Thyroid gland (tissue), 4 donors: Measurements from ENCODE around the gene CA10.

Experiments
- POLR2A ChIP-seq, 2 donors: fragments of 450-650 bp; IDR thresholded peaks; one replicate each; pipeline ENCODE4 v1.6.1; 2017; ENCODE audit warnings: antibody characterized with exemption in 2 of 2, mild to moderate bottlenecking in 2 of 2, moderate library complexity in 1 of 2
- TF ChIP-seq, protein P1 (sequence below), 6 experiments: fragments of 200-600 bp in 3 of 6; fragments of 450-650 bp in 3 of 6; sonication (generic) in 3 of 6; IDR thresholded peaks; one replicate each; pipeline ENCODE4 v1.5.1; 2016 to 2019; ENCODE audit warnings: antibody characterized with exemption in 6 of 6, mild to moderate bottlenecking in 2 of 6, inconsistent platforms in 1 of 6, moderate library complexity in 1 of 6

DNA sequence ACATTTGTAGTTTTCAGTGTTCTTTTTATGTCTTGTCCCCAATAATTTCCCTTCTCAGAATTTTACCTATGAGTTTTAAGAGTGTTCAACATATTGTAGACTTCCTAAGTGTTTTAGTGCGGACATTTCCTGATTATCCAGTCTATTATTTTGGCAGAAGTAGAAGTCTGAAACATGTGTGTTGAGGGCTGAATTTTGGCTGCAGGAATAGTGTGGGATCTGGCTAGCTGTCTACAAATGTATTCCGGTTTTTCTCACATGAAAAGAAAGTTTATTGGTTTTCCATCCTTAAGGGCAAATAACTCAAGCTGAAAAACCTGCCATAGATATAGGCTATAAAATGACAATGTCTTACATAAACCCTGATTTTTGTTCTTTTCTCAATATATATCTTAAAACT lies 33.0 kb upstream of the CA10 start:
- TF ChIP-seq POLR2A (IDR thresholded peaks at IDR 0.05): no peak
- TF ChIP-seq, protein P1, sequence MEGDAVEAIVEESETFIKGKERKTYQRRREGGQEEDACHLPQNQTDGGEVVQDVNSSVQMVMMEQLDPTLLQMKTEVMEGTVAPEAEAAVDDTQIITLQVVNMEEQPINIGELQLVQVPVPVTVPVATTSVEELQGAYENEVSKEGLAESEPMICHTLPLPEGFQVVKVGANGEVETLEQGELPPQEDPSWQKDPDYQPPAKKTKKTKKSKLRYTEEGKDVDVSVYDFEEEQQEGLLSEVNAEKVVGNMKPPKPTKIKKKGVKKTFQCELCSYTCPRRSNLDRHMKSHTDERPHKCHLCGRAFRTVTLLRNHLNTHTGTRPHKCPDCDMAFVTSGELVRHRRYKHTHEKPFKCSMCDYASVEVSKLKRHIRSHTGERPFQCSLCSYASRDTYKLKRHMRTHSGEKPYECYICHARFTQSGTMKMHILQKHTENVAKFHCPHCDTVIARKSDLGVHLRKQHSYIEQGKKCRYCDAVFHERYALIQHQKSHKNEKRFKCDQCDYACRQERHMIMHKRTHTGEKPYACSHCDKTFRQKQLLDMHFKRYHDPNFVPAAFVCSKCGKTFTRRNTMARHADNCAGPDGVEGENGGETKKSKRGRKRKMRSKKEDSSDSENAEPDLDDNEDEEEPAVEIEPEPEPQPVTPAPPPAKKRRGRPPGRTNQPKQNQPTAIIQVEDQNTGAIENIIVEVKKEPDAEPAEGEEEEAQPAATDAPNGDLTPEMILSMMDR (IDR thresholded peaks at IDR 0.05): no peak
